Stimulated activated naive CD4-positive, alpha-beta T cell (primary cell): ENCODE data around the gene RGS5.
"Not testable (repeated sequence)": the region's sequence is repeated elsewhere in the genome, so short reads cannot be mapped to it uniquely, and the experiment has no call there.

Source experiments
- DNase-seq, 6 experiments: peaks; one replicate each; lab custom pipeline; 2025; lab: John Stamatoyannopoulos, UW

Gene RGS5, protein sequence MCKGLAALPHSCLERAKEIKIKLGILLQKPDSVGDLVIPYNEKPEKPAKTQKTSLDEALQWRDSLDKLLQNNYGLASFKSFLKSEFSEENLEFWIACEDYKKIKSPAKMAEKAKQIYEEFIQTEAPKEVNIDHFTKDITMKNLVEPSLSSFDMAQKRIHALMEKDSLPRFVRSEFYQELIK

GRCh38 chr1:163202833-163203451 lies at the start of gene RGS5:
RGS5 (minus strand) TSS chr1:163202916; CDS start chr1:163202835, 81 bp downstream.
- DNase-seq: no peak

- DNase-seq: no peak
Observed at GRCh38 chr1:163250382-163250974, 47.8 kb upstream of the RGS5 start.

- DNase-seq: no peak
Observed at GRCh38 chr1:163248064-163248463, 45.3 kb upstream of the RGS5 start.

- not testable (repeated sequence) for DNase-seq
Observed at GRCh38 chr1:163244648-163245047, 41.9 kb upstream of the RGS5 start.

DNA sequence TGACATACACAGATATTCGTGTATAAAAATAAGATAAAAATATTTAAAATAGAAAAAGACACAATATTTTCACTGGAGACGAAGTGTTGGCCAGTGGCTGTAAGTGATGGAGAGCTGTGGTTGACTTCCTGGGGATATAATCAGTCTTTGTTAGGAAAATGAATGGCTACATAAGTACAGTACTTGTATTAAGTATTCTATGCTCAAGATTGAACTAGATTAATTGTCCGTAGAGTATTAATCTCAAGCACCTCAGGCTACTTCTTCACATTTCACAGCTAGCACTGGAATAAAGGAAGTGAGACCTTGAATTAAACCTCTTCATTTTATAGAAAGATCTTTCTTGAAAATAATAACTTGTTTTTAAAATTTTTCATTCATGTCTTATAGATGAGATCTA lies 39.0 kb upstream of the RGS5 start:
- no peak for DNase-seq

GRCh38 chr1:163240705-163241104 lies 38.0 kb upstream of the RGS5 start:
- DNase-seq: no peak

- not testable (repeated sequence) for DNase-seq
Observed at GRCh38 chr1:163233643-163234042, 30.9 kb upstream of the RGS5 start.

- DNase-seq: no peak
Observed at GRCh38 chr1:163231385-163231784, 28.7 kb upstream of the RGS5 start.

DNA sequence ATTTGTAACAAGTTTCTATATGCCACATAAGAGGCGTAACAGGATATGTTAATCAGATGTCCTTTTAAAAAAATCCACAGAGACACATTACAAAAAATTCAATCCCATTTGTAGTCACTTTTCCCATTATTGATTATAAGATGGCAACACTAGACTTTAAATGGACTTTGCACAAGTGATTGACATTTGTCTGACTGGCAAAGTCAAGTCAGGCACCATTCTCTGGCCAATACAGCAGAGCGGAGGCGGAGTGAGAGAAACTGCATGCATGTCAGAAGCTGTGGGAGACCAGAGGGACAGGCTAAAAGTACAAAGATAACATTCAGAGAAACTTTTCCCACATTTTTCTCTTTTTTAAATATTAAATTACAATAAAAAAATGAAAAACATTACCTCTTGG lies 28.1 kb upstream of the RGS5 start:
- no peak for DNase-seq

GRCh38 chr1:163228271-163228670 lies 25.6 kb upstream of the RGS5 start:
- not testable (repeated sequence) for DNase-seq

DNA sequence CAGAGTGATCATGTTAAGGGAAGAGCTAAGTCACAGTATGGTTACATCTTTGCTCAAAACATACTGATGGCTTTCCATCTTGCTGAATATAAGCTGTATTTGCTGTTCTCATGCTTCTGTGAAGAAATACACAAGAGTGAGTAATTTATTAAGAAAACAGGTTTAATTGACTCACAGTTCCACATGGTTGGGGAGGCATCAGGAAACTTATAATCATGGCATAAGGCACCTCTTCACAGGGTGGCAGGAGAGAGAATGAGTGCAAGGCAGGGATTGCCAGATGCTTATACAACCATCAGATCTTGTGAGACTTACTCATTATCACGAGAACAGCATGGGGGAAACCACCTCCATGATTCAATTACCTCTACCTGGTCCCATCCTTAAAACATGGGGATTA lies 24.4 kb upstream of the RGS5 start:
- no peak for DNase-seq

GRCh38 chr1:163213626-163214025 lies 10.9 kb upstream of the RGS5 start:
- no peak for DNase-seq

DNA sequence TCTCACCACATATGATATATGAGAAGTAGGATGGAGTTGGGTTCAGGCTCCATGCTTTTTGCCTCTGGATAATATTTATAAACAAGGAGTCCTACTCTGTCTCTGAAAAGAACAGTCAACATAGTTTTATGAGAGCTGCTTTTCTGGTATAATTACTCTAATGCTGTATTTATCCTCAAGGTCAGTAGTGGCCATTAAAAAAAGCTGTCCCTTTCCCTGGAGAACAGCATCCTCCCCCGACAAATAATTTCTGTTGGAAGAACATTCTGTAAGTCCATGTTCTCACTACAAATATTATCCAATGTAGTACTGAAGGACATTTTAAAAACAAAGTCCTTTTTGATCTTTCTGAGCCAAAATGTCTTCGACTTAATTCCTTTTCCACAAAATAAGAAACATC lies 9.0 kb upstream of the RGS5 start:
- no peak for DNase-seq

GRCh38 chr1:163205513-163205912 lies 2.8 kb upstream of the RGS5 start:
- no peak for DNase-seq

GRCh38 chr1:163203561-163203960 lies 845 bp upstream of the RGS5 start:
- DNase-seq: no peak

DNA sequence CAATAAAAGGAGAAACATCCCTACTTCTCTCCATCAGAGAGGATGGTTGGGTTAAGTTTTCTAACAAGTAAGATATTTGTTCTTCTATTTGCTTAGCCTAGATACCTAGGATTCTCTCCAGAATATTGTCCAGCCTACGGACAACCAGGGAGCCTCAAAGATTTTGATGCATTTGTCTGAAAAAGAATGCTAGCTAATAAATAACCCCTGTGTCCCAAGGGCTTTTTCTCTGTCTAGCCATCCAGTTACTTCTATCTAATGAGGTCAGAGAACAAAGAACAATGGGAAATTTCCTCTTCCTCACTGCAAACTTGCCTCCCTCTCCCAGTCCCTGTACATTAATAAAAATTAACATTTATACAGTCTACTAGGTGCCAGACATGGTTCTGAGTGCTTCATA lies 810 bp downstream of the RGS5 start:
- DNase-seq: no peak

- DNase-seq: no peak
Observed at GRCh38 chr1:163197022-163197421, 5.7 kb downstream of the RGS5 start.

GRCh38 chr1:163196449-163196787 lies 6.3 kb downstream of the RGS5 start:
- DNase-seq: no peak

GRCh38 chr1:163195728-163196448 lies 6.8 kb downstream of the RGS5 start:
- no peak for DNase-seq

GRCh38 chr1:163191301-163191700 lies 11.4 kb downstream of the RGS5 start:
- no peak for DNase-seq

GRCh38 chr1:163188947-163189346 lies 13.8 kb downstream of the RGS5 start:
- DNase-seq: no peak

DNA sequence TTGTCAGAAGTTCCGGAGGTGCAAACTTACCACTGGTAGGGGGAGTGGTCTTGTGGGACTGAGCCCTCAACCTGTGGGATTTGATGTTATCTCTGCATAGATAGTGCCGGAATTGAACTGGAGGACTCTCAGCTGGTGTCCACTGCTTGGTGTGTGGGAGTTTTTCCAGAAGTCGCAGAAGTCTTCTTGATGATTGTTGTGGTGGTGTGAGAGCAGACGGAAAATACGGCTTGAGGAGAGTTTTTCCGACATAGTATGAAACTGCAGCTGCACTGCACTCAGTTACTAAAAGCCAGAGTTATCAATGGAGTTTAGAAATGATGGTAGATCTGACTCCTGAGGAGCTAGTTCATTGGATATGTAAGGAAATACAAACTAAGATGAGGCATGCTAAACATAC lies 14.9 kb downstream of the RGS5 start:
- DNase-seq: no peak

GRCh38 chr1:163186862-163187261 lies 15.9 kb downstream of the RGS5 start:
- no peak for DNase-seq
